ENCODE results near the gene MGAT5. TPM values are rescaled to one million over a fixed set of nuclear protein-coding genes. Genes with fewer than 3 reads are reported as not detected.

The MGAT5 gene
- total RNA-seq, 6 experiments from 2014 or later, result 4.5 to 16.0 (median 10.0) TPM

DNA sequence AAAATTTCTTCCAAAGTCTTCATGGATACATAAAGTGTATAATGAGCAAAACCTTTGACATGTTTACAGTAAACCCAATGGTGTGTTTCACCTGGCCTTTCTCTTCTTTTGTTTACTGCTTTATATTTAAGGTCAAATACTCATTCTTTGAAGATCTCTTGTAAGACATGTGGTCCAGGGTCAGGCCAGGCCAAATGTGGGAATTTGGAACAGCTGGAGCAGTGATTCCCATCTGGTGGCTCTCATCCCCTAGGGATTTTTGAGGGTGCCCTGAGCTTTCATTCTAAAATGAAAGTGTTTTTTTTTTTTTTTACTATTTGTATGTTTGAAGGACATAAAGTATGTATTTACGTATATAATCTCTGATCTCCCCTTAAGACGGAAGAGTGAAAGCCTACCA, 13.8 kb upstream of the MGAT5 start:
- no peaks in the 10 kb centered on the region for H3K36me3 ChIP-seq
- TF ChIP-seq, protein P1, sequence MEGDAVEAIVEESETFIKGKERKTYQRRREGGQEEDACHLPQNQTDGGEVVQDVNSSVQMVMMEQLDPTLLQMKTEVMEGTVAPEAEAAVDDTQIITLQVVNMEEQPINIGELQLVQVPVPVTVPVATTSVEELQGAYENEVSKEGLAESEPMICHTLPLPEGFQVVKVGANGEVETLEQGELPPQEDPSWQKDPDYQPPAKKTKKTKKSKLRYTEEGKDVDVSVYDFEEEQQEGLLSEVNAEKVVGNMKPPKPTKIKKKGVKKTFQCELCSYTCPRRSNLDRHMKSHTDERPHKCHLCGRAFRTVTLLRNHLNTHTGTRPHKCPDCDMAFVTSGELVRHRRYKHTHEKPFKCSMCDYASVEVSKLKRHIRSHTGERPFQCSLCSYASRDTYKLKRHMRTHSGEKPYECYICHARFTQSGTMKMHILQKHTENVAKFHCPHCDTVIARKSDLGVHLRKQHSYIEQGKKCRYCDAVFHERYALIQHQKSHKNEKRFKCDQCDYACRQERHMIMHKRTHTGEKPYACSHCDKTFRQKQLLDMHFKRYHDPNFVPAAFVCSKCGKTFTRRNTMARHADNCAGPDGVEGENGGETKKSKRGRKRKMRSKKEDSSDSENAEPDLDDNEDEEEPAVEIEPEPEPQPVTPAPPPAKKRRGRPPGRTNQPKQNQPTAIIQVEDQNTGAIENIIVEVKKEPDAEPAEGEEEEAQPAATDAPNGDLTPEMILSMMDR (IDR thresholded peaks at IDR 0.05), result no peak
- TF ChIP-seq POLR2A (IDR thresholded peaks at IDR 0.05), result no peak
- H3K4me1 ChIP-seq, result no peaks in the 10 kb centered on the region
- intact Hi-C loops (cut with DNase I), result no loop called here
- H3K27ac ChIP-seq, result no peak overlapping the region
- DNase-seq (no peak), ATAC-seq (no peak)
- H3K9me3 ChIP-seq, result no peaks in the 10 kb centered on the region
- no peak overlapping the region for H3K4me3 ChIP-seq
- WGBS (ENCODE audit: insufficient coverage, low coverage, low lambda C conversion rate, missing lambda C conversion rate), result 97% methylated on average over 2 of the region's 2 CpGs
- H3K27me3 ChIP-seq, result no peaks in the 10 kb centered on the region

DNA sequence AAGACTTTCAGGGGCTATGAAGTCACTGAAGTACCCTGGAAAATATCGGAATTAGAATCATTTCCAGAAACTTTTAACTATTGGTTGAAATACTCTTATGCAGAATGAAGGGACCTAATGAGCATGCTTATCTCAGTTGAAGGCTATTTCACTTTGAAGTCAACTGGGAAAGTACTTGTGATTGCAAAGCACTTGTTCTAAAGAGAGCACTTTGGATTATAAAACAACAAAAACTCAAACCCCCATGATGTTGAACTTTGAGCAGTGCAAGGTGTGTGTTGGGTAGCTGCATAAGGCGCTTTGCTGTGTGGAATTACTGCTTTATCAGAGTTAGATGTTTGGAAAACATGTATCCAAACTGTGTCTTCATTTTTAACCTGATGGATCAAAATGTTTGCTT, 12.0 kb upstream of the MGAT5 start:
- no peak for ATAC-seq
- intact Hi-C loops (cut with DNase I), result no loop called here
- H3K4me1 ChIP-seq, result no peaks in the 10 kb centered on the region
- H3K36me3 ChIP-seq, result no peaks in the 10 kb centered on the region
- no peaks in the 10 kb centered on the region for H3K27me3 ChIP-seq
- H3K4me3 ChIP-seq, result no peak overlapping the region
- 64% methylated on average over 2 of the region's 2 CpGs for WGBS (ENCODE audit: insufficient coverage, low coverage, low lambda C conversion rate, missing lambda C conversion rate)
- no peaks in the 10 kb centered on the region for H3K9me3 ChIP-seq
- DNase-seq, result no peak
- TF ChIP-seq, protein P1 (IDR thresholded peaks at IDR 0.05), result no peak
- TF ChIP-seq POLR2A (IDR thresholded peaks at IDR 0.05), result no peak
- no peak overlapping the region for H3K27ac ChIP-seq

DNA sequence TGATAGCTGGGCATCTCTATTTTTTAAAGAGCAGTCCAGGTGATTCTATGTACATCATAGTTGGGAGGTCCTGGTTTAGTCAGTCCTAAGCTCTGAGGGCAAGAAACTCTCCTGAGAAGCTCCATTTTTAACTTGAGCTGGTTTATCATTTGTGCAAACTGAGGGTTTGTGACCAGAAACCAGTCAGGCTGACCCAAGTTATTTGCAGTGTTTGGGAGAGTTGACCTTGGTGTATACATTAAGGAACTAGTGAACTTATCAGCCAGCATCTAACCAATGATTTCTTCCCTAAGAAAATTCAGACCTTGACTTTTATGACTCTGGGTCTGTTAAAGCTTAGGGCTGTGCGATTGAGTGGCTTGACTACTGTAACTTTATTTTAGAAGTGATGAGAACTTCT, 10.6 kb upstream of the MGAT5 start:
- no peak for DNase-seq
- Histone ChIP-seq H3K27ac (no peak overlapping the region), H3K9me3 (no peaks in the 10 kb centered on the region), H3K4me3 (no peak overlapping the region), H3K4me1 (no peaks in the 10 kb centered on the region), H3K36me3 (no peaks in the 10 kb centered on the region), H3K27me3 (no peaks in the 10 kb centered on the region)
- TF ChIP-seq POLR2A (IDR thresholded peaks at IDR 0.05), result no peak
- TF ChIP-seq, protein P1 (IDR thresholded peaks at IDR 0.05), result no peak
- no CpG with 5 or more reads among the region's 1 CpG for WGBS (ENCODE audit: insufficient coverage, low coverage, low lambda C conversion rate, missing lambda C conversion rate)
- ATAC-seq, result no peak
- intact Hi-C loops (cut with DNase I), result no loop called here

DNA sequence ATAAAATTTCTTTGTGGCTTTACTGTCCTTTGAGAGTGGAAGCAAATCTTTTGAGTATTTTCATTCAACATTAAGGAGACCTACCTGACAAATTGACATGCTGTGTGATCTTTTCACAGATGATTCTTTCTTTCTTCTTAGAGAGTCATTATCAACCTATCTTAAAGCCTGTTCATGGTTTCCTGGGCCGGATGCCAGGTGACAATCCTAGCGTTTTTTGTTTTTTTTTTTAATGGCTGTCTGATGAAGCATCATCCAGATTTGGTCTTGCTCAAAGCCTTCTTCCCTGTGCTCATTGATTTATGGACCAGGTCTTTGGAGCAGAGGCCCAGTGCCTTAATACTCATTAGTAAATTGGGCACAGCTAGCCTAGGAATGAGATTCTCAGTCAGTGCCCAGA, 9.8 kb upstream of the MGAT5 start:
- Histone ChIP-seq H3K27ac (no peak overlapping the region), H3K36me3 (no peaks in the 10 kb centered on the region), H3K4me3 (no peak overlapping the region), H3K4me1 (no peaks in the 10 kb centered on the region), H3K9me3 (no peaks in the 10 kb centered on the region), H3K27me3 (no peaks in the 10 kb centered on the region)
- WGBS (ENCODE audit: insufficient coverage, low coverage, low lambda C conversion rate, missing lambda C conversion rate), result 49% methylated on average over 2 of the region's 2 CpGs
- intact Hi-C loops (cut with DNase I), result no loop called here
- no peak for TF ChIP-seq POLR2A (IDR thresholded peaks at IDR 0.05)
- TF ChIP-seq, protein P1 (IDR thresholded peaks at IDR 0.05), result no peak
- ATAC-seq (no peak), DNase-seq (no peak)

DNA sequence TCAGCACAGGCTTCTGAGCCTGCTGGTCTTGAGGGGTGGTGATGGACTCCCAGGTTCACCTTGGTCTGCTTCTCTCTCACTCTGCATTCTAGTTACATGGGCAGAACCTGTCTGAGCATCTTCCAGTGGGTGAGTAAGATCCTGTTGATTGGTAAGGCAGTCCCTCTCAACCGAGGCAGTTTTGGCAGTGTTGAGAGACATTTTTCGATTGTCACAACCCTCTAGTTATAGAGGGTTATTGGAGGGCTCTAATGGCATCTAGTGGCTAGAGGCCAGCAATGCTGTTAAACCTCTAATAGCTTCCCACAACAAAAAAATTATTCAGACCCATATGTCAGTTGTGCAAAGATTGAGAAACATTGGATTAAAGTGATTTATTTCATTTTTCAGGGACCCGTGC, 9.3 kb upstream of the MGAT5 start:
- DNase-seq, result no peak
- Histone ChIP-seq H3K27ac (no peak overlapping the region), H3K4me1 (no peaks in the 10 kb centered on the region), H3K36me3 (no peaks in the 10 kb centered on the region), H3K9me3 (no peaks in the 10 kb centered on the region), H3K27me3 (no peaks in the 10 kb centered on the region), H3K4me3 (no peak overlapping the region)
- WGBS (ENCODE audit: insufficient coverage, low coverage, low lambda C conversion rate, missing lambda C conversion rate), result 69% methylated on average over 2 of the region's 3 CpGs
- TF ChIP-seq, protein P1 (IDR thresholded peaks at IDR 0.05), result no peak
- no peak for TF ChIP-seq POLR2A (IDR thresholded peaks at IDR 0.05)
- no peak for ATAC-seq
- intact Hi-C loops (cut with DNase I), result no loop called here
